Panc1 (cell line): ENCODE measurements around the gene CATSPERE. TPM values are rescaled to one million over a fixed set of nuclear protein-coding genes. Genes with fewer than 3 reads are reported as not detected.

ENCODE experiments used
- ATAC-seq: fragments of 200-7000 bp; cut with Tn5 transposase; 2 replicates; pipeline ENCODE4 v1.9.1; 2020; ENCODE audit warnings: mild to moderate bottlenecking, moderate library complexity
- BruUV-seq: library from RNA; stranded (reverse); fragments of 400-500 nt; replicated peaks from 2 replicates; lab custom pipeline; 2021; lab: Mats Ljungman, UMichigan
- CTCF ChIA-PET: fragments of 300-600 bp; sonication (Branson Sonifier 250); formaldehyde crosslinking; loops from one replicate; lab custom pipeline; 2022; ENCODE audit warnings: antibody characterized with exemption; lab: Charles Lee
- POLR2A ChIA-PET: fragments of 300-600 bp; sonication (Branson Sonifier 250); formaldehyde crosslinking; loops from one replicate; lab custom pipeline; 2022; ENCODE audit warnings: antibody characterized with exemption; lab: Charles Lee
- DNase-seq: peaks from one replicate; pipeline ENCODE4 v3.0.0-alpha.2; 2010; ENCODE audit warnings: low read depth, low spot score
- H3K27ac ChIP-seq: 2 replicates; pipeline ENCODE4 v1.5.1; 2011; ENCODE audit warnings: mild to moderate bottlenecking, low read length, inconsistent platforms
- H3K27me3 ChIP-seq: fragments of 200-500 bp; sonication (Bioruptor generic); 2 replicates; pipeline ENCODE4 v1.6.0; 2014; ENCODE audit warnings: low read length, inconsistent platforms; ENCODE audit not compliant: control insufficient read depth, insufficient read depth
- H3K36me3 ChIP-seq: fragments of 200-500 bp; sonication (Bioruptor generic); 2 replicates; pipeline ENCODE4 v1.5.1; 2014; ENCODE audit warnings: inconsistent platforms, mild to moderate bottlenecking, low read length, moderate library complexity; ENCODE audit not compliant: control insufficient read depth, insufficient read depth
- H3K4me1 ChIP-seq: 2 replicates; pipeline ENCODE4 v1.5.1; 2011; ENCODE audit warnings: inconsistent platforms, mild to moderate bottlenecking, low read length, moderate library complexity; ENCODE audit not compliant: control insufficient read depth, insufficient read depth
- H3K4me3 ChIP-seq, 2 experiments: 2 replicates each; pipeline ENCODE4 v1.5.1; 2011 to 2012; ENCODE audit warnings: low read depth in 2 of 2, low read length in 2 of 2, mild to moderate bottlenecking in 2 of 2, inconsistent platforms in 1 of 2, moderate library complexity in 1 of 2
- H3K9me3 ChIP-seq: fragments of 200-500 bp; sonication (Bioruptor generic); 2 replicates; pipeline ENCODE4 v1.5.1; 2014; ENCODE audit warnings: low read depth, mild to moderate bottlenecking, inconsistent platforms, low read length, moderate library complexity; ENCODE audit not compliant: control insufficient read depth, insufficient read depth
- CTCF ChIP-seq: fragments of 450-650 bp; IDR thresholded peaks from 2 replicates; pipeline ENCODE4 v1.5.1; 2017; ENCODE audit warnings: mild to moderate bottlenecking
- POLR2AphosphoS5 ChIP-seq: IDR thresholded peaks from 2 replicates; pipeline ENCODE4 v1.6.1; 2012; ENCODE audit warnings: mild to moderate bottlenecking, low read depth, low read length, moderate library complexity
- REST ChIP-seq, 2 experiments: IDR thresholded peaks; 2 replicates each; pipeline ENCODE4 v1.6.1; 2011 to 2012; ENCODE audit warnings: low read depth in 2 of 2, control low read depth in 1 of 2, low read length in 1 of 2, mild to moderate bottlenecking in 1 of 2, moderate library complexity in 1 of 2; ENCODE audit not compliant: insufficient read depth in 1 of 2
- SIN3A ChIP-seq: IDR thresholded peaks from 2 replicates; pipeline ENCODE4 v1.6.1; 2012; ENCODE audit warnings: low read depth, mild to moderate bottlenecking, low read length, moderate library complexity, borderline replicate concordance; ENCODE audit not compliant: insufficient read depth
- TCF7L2 ChIP-seq: IDR thresholded peaks from 2 replicates; pipeline ENCODE4 v1.6.1; 2011; ENCODE audit warnings: mild to moderate bottlenecking, low read depth, low read length, inconsistent platforms
- in situ Hi-C: cut with HindIII; loops from 2 replicates; pipeline ENCODE4 v1.10.0; 2016; ENCODE audit warnings: low sequenced_read_pairs, low pct_unique_long_range_greater_than_20kb
- intact Hi-C: fragments of 100-400 bp; cut with micrococcal nuclease; formaldehyde crosslinking; loops from one replicate; pipeline ENCODE4 v1.10.0; 2022; ENCODE audit not compliant: unreplicated experiment
- total RNA-seq: library from RNA; stranded (reverse); gene quantifications from one replicate; pipeline ENCODE4 v1.2.1, GENCODE V29; 2021; ENCODE audit not compliant: unreplicated experiment

CATSPERE gene
- total RNA-seq, 1 experiment from 2014 or later: 0.31 TPM

- Histone ChIP-seq H3K27me3 (no peaks in the 10 kb centered on the region), H3K4me3 (no peak overlapping the region), H3K9me3 (no peaks in the 10 kb centered on the region), H3K4me1 (no peaks in the 10 kb centered on the region), H3K27ac (no peak overlapping the region), H3K36me3 (no peaks in the 10 kb centered on the region)
- in situ Hi-C loops: no loop called here
- POLR2A ChIA-PET: no interaction called here
- intact Hi-C loops: no loop called here
- TF ChIP-seq SIN3A (no peak), REST (IDR thresholded peaks at IDR 0.05; ENCODE audit: insufficient read depth in 1 of 2, low read depth in 2 of 2, low read length in 1 of 2) (no peak), POLR2AphosphoS5 (no peak), CTCF (no peak), TCF7L2 (no peak)
- ATAC-seq (no peak), DNase-seq (no peak)
- CTCF ChIA-PET: no interaction called here
- BruUV-seq: no TSS peak
These were observed 75.2 kb downstream of the CATSPERE start for GRCh38 chr1:244536316-244536715.

- in situ Hi-C loops (no loop called here), intact Hi-C loops (no loop called here)
- Histone ChIP-seq H3K4me3 (no peak overlapping the region), H3K27me3 (no peaks in the 10 kb centered on the region), H3K9me3 (no peaks in the 10 kb centered on the region), H3K36me3 (no peaks in the 10 kb centered on the region), H3K27ac (no peak overlapping the region), H3K4me1 (no peaks in the 10 kb centered on the region)
- CTCF ChIA-PET: no interaction called here
- BruUV-seq: no TSS peak
- POLR2A ChIA-PET: no interaction called here
- ATAC-seq: no peak
- TF ChIP-seq TCF7L2: no peak
- no peak for TF ChIP-seq CTCF
- TF ChIP-seq POLR2AphosphoS5: no peak
- TF ChIP-seq SIN3A: no peak
- TF ChIP-seq REST (IDR thresholded peaks at IDR 0.05; ENCODE audit: insufficient read depth in 1 of 2, low read depth in 2 of 2, low read length in 1 of 2): no peak
- no peak for DNase-seq
These were observed 84.4 kb downstream of the CATSPERE start for GRCh38 chr1:244545511-244545910.
